Measurements from ENCODE around the gene TMEM59L.

DNA sequence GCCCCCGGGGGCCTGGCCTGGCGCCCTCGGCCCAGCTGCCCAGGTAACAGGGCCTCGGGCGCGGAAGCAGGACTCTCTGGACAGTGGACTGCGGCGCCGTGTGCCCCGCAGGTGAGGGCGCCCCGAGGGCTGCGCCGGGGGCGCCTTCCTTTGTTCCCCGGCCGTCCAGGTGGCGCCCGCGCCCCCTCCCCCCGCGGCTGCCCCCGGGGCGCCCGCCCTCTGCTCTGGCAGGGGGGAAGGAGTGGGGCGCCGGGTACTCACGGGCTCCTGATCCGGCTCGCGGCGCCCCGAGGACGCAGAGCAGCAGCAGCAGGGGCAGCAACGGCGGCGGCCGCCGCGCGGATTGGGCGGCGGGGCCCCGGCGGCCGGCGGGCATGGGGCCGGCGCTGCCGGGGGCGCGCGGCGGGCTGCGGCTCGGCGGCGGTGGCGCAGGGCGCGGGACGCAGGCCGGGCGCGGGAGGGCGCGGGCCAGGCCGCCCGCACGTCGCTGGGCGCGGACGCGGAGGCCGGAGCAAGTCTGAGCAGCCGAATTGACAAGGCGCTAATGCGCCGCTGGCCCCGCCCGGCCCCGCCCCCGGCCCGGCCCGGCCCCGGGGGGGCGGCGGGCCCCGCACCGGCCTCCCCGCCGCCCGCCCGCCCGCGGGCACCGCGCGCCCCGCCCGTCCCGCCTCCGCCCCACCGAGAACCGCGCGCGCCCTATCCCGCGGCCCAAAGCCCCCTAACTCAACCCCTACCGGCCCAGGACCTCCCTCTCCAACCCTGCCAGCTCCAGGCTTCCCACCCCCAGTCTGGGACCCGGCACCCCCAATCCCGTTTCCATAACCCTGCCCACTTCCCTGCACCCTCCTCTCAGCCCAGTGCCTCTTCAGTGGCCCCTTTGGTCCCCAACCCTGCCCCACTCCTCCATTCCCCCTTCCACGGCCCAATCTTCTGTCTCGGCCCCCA lies 6.1 kb upstream of the TMEM59L start, which contains the start of gene CRLF1:
- TF ChIP-seq TAF1 (IDR thresholded peaks at IDR 0.05; ENCODE audit: borderline replicate concordance, low read depth, low read length) (no peak), POLR2AphosphoS5 (IDR thresholded peaks at IDR 0.05; ENCODE audit: low read depth, low read length) (no peak)
